Uterus (tissue), 4 donors: ENCODE results near the gene GPX1. TPM values are rescaled to one million over a fixed set of nuclear protein-coding genes. Genes with fewer than 3 reads are reported as not detected.
"Not testable (repeated sequence)": the region's sequence is repeated elsewhere in the genome, so short reads cannot be mapped to it uniquely, and the experiment has no call there.

Experiments
- DNase-seq, 2 donors: peaks; one replicate each; pipeline ENCODE4 v3.0.0-alpha.2; 2019 to 2020
- H3K27ac ChIP-seq, 2 donors: fragments of 200-600 bp; sonication (generic); 1 replicate in 1 of 2; 2 replicates in 1 of 2; pipeline ENCODE4 v1.5.1; 2016 to 2018
- H3K27me3 ChIP-seq, 2 donors: fragments of 200-600 bp; sonication (generic); one replicate each; pipeline ENCODE4 v1.5.1; 2018 to 2019; ENCODE audit warnings: control low read depth in 1 of 2
- H3K36me3 ChIP-seq, 2 donors: fragments of 200-600 bp; sonication (generic); one replicate each; pipeline ENCODE4 v1.5.1; 2019; ENCODE audit warnings: control low read depth in 1 of 2
- H3K4me1 ChIP-seq, 2 donors: fragments of 200-600 bp; sonication (generic); one replicate each; pipeline ENCODE4 v1.5.1; 2018 to 2019; ENCODE audit warnings: control low read depth in 1 of 2
- H3K4me3 ChIP-seq, 2 donors: fragments of 200-600 bp; sonication (generic); 1 replicate in 1 of 2; 2 replicates in 1 of 2; pipeline ENCODE4 v1.5.1; 2018 to 2019; ENCODE audit warnings: mild to moderate bottlenecking in 1 of 2
- H3K9me3 ChIP-seq, 2 donors: fragments of 200-600 bp; sonication (generic); one replicate each; pipeline ENCODE4 v1.5.1; 2019; ENCODE audit warnings: control low read depth in 1 of 2
- CTCF ChIP-seq, 4 experiments: fragments of 200-600 bp in 2 of 4; fragments of 450-650 bp in 2 of 4; sonication (generic) in 2 of 4; IDR thresholded peaks; one replicate each; pipeline ENCODE4 v1.5.1; 2016 to 2019; ENCODE audit warnings: antibody characterized with exemption in 4 of 4, mild to moderate bottlenecking in 2 of 4, moderate library complexity in 1 of 4
- POLR2A ChIP-seq, 2 donors: fragments of 450-650 bp; IDR thresholded peaks; one replicate each; pipeline ENCODE4 v1.6.1; 2016; ENCODE audit warnings: antibody characterized with exemption in 2 of 2, mild to moderate bottlenecking in 1 of 2, moderate library complexity in 1 of 2
- intact Hi-C: fragments of 100-400 bp; cut with DNase I; formaldehyde crosslinking; loops from one replicate; pipeline ENCODE4 v1.15.1; 2023; ENCODE audit warnings: low total_unique reads
- total RNA-seq, 4 donors: library from RNA; depleted of rRNA in 3 of 4; stranded (reverse); fragments of >200 nt in 3 of 4; gene quantifications; one replicate each; pipeline versions ENCODE4 v1.1.0 to v1.2.4, GENCODE V29; 2014 to 2023
- donor health status: DM: yes; HTN: yes; CAD: no.

GPX1 gene
- total RNA-seq: 100 to 1,000 TPM in 2 of 4 donors, 10 to 100 TPM in 2; 40.2 to 450 (median 81.2) TPM

GRCh38 chr3:49358217-49358883, at the start of gene GPX1:
Gene GPX1 (minus strand): TSS chr3:49358353. CDS start chr3:49358278, 75 bp downstream.
- TF ChIP-seq CTCF (IDR thresholded peaks at IDR 0.05) (no peak), POLR2A (IDR thresholded peaks at IDR 0.05) (peak; percentile 95 to 97)
- Histone ChIP-seq H3K4me3 (peak within 1 kb of the TSS; percentile 86 to 87), H3K27ac (peak within 1 kb of the TSS; percentile 81 to 92), H3K36me3 (no peaks in the 10 kb centered on the region), H3K4me1 (peaks cover 0 to 10% of the 10 kb centered on the region in 2 donors), H3K9me3 (no peaks in the 10 kb centered on the region), H3K27me3 (no peaks in the 10 kb centered on the region)
- intact Hi-C loops: loop anchor here (5.0 kb wide), 1 partner anchor 54 kb away; the partner anchor contains the start of genes RHOA and TCTA
- peak; percentile 94 to 95 for DNase-seq

DNA sequence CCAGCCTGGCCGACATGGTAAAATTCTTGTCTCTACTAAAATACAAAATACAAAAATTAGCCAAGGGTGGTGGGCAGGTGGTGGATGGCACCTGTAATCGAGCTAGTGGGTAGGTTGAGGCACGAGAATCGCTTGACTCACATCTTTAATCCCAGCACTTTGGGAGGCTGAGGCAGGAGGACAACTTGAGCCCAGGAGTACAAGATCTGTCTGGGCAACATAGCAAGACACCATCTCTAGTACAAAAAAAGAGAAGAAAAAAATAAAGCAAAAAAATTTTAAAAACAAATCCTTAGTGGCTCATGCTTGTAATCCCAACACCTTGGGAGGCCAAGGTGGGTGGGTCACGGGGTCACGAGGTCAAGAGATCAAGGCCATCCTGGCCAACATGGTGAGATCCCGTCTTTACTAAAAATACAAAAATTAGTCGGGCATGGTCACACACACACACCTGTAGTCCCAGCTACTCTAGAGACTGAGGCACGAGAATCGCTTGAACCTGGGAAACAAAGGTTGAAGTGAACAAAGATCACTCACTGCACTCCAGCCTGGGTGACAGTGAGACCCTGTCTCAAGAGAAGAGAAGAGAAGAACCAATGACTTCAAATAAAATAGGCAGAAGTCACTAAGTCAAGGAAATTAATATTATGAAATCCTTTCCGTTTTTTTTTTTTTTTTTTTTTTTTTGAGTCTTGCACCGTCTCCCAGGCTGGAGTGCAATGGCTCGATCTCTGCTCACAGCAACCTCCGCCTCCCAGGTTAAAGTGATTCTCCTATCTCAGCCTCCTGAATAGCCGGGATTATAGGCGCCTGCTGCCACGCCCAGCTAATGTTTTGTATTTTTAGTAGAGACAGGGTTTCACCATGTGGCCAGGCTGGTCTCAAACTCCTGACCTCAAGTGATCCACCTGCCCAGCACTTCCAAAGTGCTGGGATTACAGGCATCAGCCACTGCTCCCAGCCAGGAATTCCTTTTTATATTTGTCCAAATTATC, 48.7 kb upstream of the GPX1 start:
- no peak for DNase-seq
- Histone ChIP-seq H3K27me3 (no peaks in the 10 kb centered on the region), H3K4me3 (no peak overlapping the region), H3K27ac (peak overlapping the region; percentile 11 to 50), H3K9me3 (no peaks in the 10 kb centered on the region), H3K36me3 (no peaks in the 10 kb centered on the region), H3K4me1 (peaks cover 0 to 7% of the 10 kb centered on the region in 2 donors)
- TF ChIP-seq CTCF (IDR thresholded peaks at IDR 0.05): no peak
- no peak for TF ChIP-seq POLR2A (IDR thresholded peaks at IDR 0.05)
- intact Hi-C loops: no loop called here

DNA sequence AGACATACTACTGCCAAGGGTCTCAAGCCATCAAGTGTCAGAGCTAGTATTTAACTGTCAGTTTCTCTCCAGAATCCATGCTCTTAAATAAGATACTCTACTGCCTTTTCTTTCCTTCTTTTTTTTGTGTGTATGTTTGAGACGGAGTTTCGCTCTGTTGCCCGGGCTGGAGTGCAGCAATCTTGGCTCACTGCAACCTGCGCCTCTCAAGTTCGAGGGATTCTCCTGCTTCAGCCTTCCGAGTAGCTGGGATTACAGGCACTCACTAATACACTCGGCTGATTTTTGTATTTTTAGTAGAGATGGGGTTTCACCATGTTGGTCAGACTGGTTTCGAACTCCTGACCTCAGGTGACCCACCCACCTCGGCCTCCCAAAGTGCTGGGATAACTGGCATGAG, 47.4 kb upstream of the GPX1 start:
- H3K36me3 ChIP-seq, DNase-seq, H3K4me1 ChIP-seq, H3K4me3 ChIP-seq, H3K9me3 ChIP-seq, H3K27me3 ChIP-seq, intact Hi-C loops: not testable (repeated sequence)
- peak overlapping the region; percentile 33 to 38 for H3K27ac ChIP-seq

DNA sequence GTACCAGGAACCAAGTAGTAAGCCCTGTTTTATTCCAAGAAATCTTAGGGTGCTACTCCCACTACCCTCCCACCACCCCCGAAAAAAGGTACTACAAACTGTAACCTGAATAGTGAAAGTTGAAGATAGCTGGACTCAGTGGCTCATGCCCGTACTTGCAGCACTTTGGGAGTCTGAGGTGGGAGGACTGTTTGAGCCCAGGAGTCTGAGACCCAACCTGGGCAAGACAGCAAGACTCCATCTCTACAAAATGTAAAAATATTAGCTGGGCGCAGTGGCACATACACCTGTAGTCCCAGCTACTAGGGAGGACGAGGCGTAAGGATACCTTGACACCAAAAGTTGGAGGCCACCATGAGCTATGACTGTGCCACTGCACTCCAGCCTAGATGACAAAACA, 45.7 kb upstream of the GPX1 start:
- intact Hi-C loops: no loop called here
- Histone ChIP-seq H3K4me3 (no peak overlapping the region), H3K27me3 (no peaks in the 10 kb centered on the region), H3K27ac (no peak overlapping the region), H3K4me1 (peaks cover 0 to 7% of the 10 kb centered on the region in 2 donors), H3K36me3 (no peaks in the 10 kb centered on the region), H3K9me3 (no peaks in the 10 kb centered on the region)
- TF ChIP-seq CTCF (IDR thresholded peaks at IDR 0.05) (no peak), POLR2A (IDR thresholded peaks at IDR 0.05) (no peak)
- no peak for DNase-seq

DNA sequence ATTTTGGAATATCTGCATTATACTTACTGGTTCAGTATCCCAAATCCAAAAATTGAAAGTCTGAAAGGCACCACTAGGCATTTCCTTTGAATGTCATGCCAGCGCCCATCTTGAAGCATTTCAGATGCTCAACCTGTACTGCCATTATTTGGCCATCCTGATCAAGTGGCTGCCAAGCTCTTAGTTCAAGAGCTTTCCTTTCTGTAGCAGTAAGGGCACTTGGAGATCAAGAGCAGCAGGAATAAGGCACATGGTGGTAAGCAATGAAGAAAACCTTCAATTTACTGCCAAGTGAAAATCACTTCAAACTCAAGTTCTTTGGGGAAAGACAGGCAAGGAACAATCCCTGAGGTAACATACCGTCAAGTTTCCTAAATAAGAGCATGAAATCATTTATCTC, 43.6 kb upstream of the GPX1 start:
- Histone ChIP-seq H3K27ac (no peak overlapping the region), H3K9me3 (no peaks in the 10 kb centered on the region), H3K27me3 (no peaks in the 10 kb centered on the region), H3K4me1 (peaks cover 0 to 14% of the 10 kb centered on the region in 2 donors), H3K4me3 (no peak overlapping the region), H3K36me3 (no peaks in the 10 kb centered on the region)
- TF ChIP-seq POLR2A (IDR thresholded peaks at IDR 0.05) (no peak), CTCF (IDR thresholded peaks at IDR 0.05) (no peak)
- intact Hi-C loops: no loop called here
- DNase-seq: no peak
